Right atrium auricular region (tissue), 2 donors: ENCODE measurements around the gene ZNRF2. TPM values are rescaled to one million over a fixed set of nuclear protein-coding genes. Genes with fewer than 3 reads are reported as not detected.
"Not testable (repeated sequence)": the region's sequence is repeated elsewhere in the genome, so short reads cannot be mapped to it uniquely, and the experiment has no call there.

Experiments used
- DNase-seq: peaks from one replicate; pipeline ENCODE4 v3.0.0-alpha.2; 2019; ENCODE audit warnings: low spot score
- H3K27ac ChIP-seq, 2 donors: fragments of 200-600 bp; sonication (generic); 1 replicate in 1 of 2; 2 replicates in 1 of 2; pipeline ENCODE4 v1.5.1; 2016 to 2019
- H3K27me3 ChIP-seq, 2 donors: fragments of 200-600 bp; sonication (generic); one replicate each; pipeline versions ENCODE4 v1.5.1 to v1.6.0; 2017 to 2019
- H3K36me3 ChIP-seq: fragments of 200-600 bp; sonication (generic); one replicate; pipeline ENCODE4 v1.5.1; 2016
- H3K4me1 ChIP-seq, 2 donors: fragments of 200-600 bp; sonication (generic); one replicate each; pipeline versions ENCODE4 v1.5.1 to v1.6.0; 2017 to 2019
- H3K4me3 ChIP-seq, 2 donors: fragments of 200-600 bp; sonication (generic); 1 replicate in 1 of 2; 2 replicates in 1 of 2; pipeline ENCODE4 v1.5.1; 2017 to 2019; ENCODE audit warnings: mild to moderate bottlenecking in 1 of 2, moderate library complexity in 1 of 2
- H3K9me3 ChIP-seq, 2 donors: fragments of 200-600 bp; sonication (generic); one replicate each; pipeline ENCODE4 v1.5.1; 2019
- CTCF ChIP-seq, 2 donors: fragments of 200-600 bp; sonication (generic); IDR thresholded peaks; one replicate each; pipeline ENCODE4 v1.5.1; 2019; ENCODE audit warnings: antibody characterized with exemption in 2 of 2
- total RNA-seq, 2 donors: library from RNA; depleted of rRNA; stranded (reverse); fragments of >200 nt; gene quantifications; one replicate each; pipeline ENCODE4 v1.1.0, GENCODE V29; 2016

Gene ZNRF2
- total RNA-seq, 2 donors from 2014 or later = 7.6 to 9.7 TPM

DNA sequence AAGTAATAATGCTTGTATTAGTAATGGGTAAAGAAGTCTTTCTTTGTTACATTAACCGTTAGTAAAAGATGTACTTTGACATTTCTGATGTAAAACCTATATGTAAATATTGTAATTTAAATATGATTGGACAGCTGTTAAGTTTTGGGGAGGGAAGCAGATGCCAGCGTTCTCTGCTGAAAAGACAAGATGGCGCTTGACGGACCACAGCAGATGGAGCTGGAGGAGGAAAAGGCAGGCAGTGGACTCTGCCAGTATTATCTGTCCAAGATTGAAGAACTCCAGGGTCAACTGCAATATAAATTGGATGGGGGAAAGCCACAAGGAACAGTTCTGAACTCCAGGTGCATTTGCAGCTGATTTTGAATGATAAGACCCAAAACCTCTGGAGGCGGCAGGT is 86.9 kb downstream of the ZNRF2 start:
- H3K4me1 ChIP-seq = no peaks in the 10 kb centered on the region
- H3K27me3 ChIP-seq = no peaks in the 10 kb centered on the region

GRCh38 chr7:30378275-30378674 is 93.9 kb downstream of the ZNRF2 start:
- Histone ChIP-seq H3K27ac (no peak overlapping the region), H3K4me1 (no peaks in the 10 kb centered on the region), H3K9me3 (peaks cover 0 to 16% of the 10 kb centered on the region in 2 donors), H3K4me3 (no peak overlapping the region), H3K36me3 (no peaks in the 10 kb centered on the region), H3K27me3 (no peaks in the 10 kb centered on the region)
- no peak for DNase-seq
- no peak for TF ChIP-seq CTCF (IDR thresholded peaks at IDR 0.05)

More for the DNA sequence above, 86.9 kb downstream of the ZNRF2 start:
- TF ChIP-seq CTCF (IDR thresholded peaks at IDR 0.05) = no peak
- no peak for DNase-seq
- Histone ChIP-seq H3K36me3 (no peaks in the 10 kb centered on the region), H3K4me3 (no peak overlapping the region), H3K9me3 (no peaks in the 10 kb centered on the region), H3K27ac (no peak overlapping the region)

GRCh38 chr7:30379131-30379530 is 94.7 kb downstream of the ZNRF2 start:
- Histone ChIP-seq H3K27ac (no peak overlapping the region), H3K4me1 (no peaks in the 10 kb centered on the region), H3K4me3 (no peak overlapping the region), H3K9me3 (peaks cover 0 to 16% of the 10 kb centered on the region in 2 donors), H3K36me3 (no peaks in the 10 kb centered on the region), H3K27me3 (no peaks in the 10 kb centered on the region)
- DNase-seq = no peak
- no peak for TF ChIP-seq CTCF (IDR thresholded peaks at IDR 0.05)

GRCh38 chr7:30379741-30380140 is 95.3 kb downstream of the ZNRF2 start:
- H3K9me3 ChIP-seq = peaks cover 0 to 16% of the 10 kb centered on the region in 2 donors
- no peak overlapping the region for H3K27ac ChIP-seq
- DNase-seq = no peak
- no peak overlapping the region for H3K4me3 ChIP-seq
- H3K36me3 ChIP-seq = no peaks in the 10 kb centered on the region
- H3K4me1 ChIP-seq = no peaks in the 10 kb centered on the region
- TF ChIP-seq CTCF (IDR thresholded peaks at IDR 0.05) = no peak
- no peaks in the 10 kb centered on the region for H3K27me3 ChIP-seq

DNA sequence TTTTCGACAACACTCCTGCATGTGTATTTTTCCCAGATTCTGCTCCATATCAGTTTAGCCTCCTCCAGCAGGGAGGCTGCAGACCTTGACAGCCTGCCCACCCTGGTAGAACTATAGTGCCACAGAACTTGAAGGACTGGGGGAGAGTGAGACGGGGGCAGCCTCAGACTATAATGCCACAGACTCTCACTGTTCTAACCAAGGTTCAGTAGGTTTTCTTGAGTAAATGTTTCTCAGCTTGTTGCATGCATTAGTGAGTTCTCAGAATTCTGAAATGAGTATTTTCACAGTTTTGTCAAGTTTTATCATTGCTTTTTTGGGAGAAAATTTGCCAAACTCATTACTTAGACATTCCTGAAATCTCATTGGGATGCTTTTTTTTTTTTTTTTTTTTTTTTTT is 95.9 kb downstream of the ZNRF2 start:
- Histone ChIP-seq H3K36me3 (no peaks in the 10 kb centered on the region), H3K9me3 (peaks cover 0 to 16% of the 10 kb centered on the region in 2 donors), H3K4me1 (no peaks in the 10 kb centered on the region), H3K27me3 (no peaks in the 10 kb centered on the region), H3K4me3 (no peak overlapping the region), H3K27ac (no peak overlapping the region)
- TF ChIP-seq CTCF (IDR thresholded peaks at IDR 0.05) = no peak
- no peak for DNase-seq

- H3K27me3 ChIP-seq, H3K4me1 ChIP-seq, H3K4me3 ChIP-seq, H3K36me3 ChIP-seq, H3K27ac ChIP-seq, DNase-seq: not testable (repeated sequence)
- H3K9me3 ChIP-seq = peaks cover 0 to 16% of the 10 kb centered on the region in 2 donors
Observed at GRCh38 chr7:30380824-30381223, 96.4 kb downstream of the ZNRF2 start.
